GM21447 (cell line): ENCODE measurements around the gene BFAR.
"Not testable (repeated sequence)": the region's sequence is repeated elsewhere in the genome, so short reads cannot be mapped to it uniquely, and the experiment has no call there.

Experiments
- ATAC-seq: cut with Tn5 transposase; IDR thresholded peaks from one replicate; pipeline ENCODE4 v1.9.1; 2021; ENCODE audit not compliant: unreplicated experiment

BFAR gene

DNA sequence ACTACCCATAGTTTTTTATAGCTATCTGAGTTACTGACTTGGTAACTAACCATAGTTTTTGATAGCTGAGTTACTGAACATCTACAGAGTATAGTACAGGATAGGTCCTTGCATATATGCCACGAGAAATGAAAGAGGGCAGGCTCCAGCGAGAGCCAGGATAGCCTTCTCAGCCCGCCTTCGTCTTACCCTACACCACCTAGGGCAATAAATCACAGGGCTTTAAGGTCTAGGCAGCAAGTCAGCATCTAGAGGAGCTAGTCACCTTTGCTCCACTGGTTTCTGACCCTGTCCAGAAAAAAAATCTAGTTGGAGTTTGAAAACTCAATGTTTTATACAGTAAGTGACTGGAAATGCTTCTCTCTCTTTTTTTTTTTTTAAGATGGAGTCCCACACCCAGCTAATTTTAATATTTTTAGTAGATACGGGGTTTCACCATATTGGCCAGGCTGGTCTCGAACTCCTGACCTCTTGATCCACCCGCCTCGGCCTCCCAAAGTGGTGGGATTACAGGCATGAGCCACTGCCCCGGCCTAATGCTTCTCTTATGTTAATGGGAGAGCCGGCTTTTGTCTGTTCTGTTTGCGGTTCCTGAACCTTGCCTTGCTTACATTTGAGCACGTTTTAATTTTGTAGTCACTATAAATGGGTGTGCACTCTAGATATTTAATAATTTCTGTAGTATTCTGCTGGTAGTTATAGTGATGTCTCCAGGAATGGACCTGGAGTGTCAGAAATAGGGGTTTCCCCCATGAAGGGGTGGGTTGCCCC, 2.8 kb downstream of the BFAR start:
- no peak for ATAC-seq

DNA sequence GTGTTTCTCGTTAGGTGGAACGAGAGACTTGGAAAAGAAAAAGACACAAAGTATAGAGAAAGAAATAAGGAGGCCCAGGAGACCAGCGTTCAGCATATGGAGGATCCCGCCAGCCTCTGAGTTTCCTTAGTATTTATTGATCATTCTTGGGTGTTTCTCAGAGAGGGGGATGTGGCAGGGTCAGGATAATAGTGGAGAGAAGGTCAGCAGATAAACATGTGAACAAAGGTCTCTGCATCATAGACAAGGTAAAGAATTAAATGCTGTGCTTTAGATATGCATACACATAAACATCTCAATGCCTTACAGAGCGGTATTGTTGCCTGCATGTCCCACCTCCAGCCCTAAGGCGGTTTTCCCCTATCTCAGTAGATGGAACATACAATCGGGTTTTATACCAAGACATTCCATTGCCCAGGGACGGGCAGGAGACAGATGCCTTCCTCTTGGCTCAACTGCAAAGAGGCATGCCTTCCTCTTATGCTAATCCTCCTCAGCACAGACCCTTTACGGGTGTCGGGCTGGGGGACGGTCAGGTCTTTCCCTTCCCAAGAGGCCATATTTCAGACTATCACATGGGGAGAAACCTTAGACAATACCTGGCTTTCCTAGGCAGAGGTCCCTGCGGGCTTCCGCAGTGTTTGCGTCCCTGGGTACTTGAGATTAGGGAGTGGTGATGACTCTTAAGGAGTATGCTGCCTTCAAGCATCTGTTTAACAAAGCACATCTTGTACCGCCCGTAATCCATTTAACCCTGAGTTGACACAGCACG, 3.6 kb downstream of the BFAR start:
- not testable (repeated sequence) for ATAC-seq

DNA sequence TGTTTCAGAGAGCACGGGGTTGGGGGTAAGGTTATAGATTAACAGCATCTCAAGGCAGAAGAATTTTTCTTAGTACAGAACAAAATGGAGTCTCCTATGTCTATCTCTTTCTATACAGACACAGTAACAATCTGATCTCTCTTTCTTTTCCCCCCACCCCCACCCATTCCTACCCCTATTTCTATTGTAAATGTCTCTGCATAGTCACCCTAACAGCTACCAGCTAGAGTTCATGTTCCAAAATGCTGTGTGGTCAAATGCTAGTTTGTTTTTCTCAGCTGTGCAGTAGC, 4.1 kb downstream of the BFAR start:
- ATAC-seq: not testable (repeated sequence)

DNA sequence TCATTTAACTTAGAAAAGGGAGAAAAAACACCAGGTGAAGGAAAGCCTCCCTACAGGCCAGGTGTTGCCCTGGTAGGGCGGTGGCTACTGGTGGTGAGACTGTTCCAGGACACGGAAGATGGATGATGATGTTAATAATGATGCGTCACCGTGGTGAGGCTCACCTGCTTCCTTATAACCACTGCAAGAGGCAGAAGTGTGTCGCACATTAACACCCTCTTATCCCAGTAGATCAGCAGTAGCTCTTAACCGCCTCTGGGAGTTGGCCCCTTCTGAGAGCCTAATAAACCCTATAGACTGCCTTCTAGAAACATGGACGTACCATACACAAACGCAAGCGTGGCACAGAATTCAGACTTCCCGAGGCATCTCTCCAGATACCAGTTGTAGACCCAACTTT, 7.8 kb downstream of the BFAR start:
- ATAC-seq: no peak

DNA sequence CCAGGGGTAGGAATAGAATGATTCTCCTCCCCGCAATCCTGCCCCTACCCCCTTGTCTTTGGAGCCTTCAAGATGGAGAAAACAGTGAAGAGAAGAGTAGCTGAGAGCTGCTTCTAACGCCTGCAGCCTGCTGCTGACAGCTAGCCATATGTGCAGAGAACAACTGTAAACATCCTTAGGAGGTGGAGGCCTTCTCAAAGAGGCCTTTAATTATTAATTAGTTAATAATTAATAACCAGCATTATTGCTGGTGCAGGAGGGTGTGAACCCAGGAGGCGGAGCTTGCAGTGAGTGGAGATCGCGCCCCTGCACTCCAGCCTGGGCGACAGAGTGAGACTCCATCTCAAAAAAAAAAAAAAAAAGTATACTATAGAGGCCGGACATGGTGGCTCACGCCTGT, 8.5 kb downstream of the BFAR start:
- no peak for ATAC-seq

DNA sequence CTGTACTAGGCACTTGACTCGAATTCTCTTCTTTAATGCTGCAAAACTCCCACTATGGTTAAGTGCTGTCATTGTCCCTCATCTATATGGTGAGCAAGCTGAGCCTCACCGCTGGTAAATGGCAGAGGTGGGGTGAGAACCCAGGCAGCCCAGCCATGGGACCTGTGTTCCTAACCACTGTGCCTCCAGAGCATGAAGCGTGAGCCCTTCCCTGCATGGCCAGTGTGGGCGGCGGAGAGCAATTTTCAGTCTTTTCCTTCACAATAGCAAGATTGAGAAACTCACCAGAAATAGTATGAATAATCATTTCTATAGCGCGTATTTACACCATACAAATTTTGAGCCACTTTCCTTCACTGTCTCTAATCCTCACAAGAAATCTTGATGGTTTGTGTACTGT, 9.2 kb downstream of the BFAR start:
- ATAC-seq: no peak

DNA sequence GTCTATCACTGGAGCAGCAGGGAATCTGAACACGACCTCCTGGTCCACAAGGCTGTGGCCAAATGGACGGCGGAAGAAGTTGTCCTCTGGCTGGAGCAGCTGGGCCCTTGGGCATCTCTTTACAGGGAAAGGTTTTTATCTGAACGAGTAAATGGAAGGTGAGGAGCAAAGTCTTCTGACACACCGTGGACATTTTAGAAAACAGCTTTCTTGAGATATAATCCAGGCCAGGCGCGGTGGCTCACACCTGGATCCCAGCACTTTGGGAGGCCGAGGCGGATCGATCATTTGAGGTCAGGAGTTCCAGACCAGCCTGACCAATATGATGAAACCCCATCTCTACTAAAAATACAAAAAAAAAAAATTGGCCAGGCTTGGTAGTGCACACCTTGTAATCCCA, 17.1 kb downstream of the BFAR start:
- ATAC-seq: no peak

DNA sequence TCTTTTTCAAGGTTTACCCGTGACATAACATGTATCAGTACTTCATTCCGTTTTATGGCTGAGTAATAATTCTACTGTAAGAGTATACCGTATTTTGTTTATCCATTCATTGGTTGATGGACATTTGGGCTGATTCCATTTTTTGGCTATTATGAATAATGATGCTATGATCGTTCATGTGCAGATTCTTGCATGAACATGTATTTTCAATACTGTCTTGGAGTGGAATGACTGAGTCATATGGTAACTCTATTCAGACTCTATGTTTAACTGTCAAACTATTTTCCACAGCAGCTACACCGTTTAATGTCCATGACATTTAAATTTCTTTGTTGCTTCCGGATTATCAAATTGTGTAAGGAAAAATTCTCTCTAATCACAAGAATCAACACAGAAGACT, 17.9 kb downstream of the BFAR start:
- no peak for ATAC-seq

DNA sequence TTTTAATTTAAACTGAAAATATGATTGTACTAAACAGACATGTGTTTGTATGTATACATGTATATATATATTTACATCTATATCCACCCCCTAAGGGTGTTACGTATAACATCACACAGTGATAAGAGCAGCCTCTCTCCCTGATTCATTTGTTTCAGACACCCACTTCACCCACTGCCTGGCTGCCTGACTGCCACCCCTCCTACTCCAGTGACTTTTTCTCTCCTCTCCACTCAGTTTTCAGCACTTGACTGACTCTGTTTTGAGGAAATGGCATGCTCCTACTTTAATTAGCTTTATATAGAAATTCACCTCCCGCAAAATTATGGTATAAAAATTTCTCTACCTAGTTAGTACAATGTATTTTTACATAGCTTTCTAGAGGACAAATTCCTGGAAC, 20.0 kb downstream of the BFAR start:
- no peak for ATAC-seq

DNA sequence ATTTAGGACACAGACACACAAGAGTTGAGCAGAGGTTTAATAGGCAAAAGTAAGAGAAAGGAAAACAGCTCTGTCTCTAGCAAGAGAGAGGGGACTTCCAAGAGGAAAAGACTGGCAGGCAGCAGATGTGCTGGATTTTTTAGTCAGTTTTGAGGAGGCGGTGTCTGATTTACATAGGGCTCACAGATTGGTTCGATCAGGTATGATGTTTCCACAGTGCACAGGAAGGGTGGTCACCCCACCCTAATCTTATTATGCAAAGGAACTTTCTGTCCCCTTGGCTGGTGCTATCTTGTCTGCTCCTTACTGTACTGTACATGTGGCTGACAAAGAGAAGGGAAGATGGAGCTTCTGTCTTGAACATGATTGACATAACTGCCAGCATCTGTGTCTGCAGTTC, 25.3 kb downstream of the BFAR start:
- ATAC-seq: peak; percentile 89

DNA sequence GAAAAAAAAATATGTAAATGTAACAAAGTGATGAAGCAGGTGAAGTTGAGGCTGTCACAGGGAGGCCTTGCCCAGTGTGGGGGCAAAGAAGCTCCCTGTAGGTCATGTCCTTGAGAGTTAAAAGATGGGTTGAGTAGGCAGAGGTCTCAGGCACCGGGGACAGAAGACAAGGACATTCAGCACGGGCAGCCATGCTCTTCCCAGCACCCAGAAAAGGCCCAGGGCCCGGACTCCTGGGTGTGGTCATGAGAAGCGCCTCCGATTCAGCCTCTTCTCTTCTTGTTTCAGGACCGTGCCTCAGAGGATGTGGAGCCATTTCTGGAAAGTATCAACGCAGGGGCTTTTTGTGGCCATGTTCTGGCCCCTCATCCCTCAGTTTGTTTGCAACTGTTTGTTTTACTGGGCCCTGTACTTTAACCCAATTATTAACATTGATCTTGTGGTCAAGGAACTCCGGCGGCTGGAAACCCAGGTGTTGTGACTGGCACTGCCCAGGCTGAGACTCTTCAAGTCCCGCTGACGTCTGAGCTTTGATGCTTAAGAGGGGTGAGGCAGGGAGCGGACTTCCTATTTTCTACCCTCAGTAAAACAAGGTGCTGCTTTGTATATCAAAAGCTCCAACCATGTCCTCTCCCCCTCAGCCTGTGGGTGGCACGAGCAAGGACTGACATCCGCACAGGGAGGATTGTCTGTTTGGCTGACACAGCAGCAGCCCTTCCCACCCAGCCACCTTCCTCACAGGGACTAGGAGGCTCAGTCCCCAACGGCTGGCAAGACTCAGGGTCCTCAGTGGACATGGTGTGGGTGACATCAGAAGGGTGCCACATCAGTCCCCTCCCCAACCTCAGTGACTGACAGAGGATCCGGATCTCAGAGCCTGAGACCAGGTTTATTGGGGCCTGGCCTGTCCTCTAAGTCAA, 34.9 kb downstream of the BFAR start:
- ATAC-seq: no peak

DNA sequence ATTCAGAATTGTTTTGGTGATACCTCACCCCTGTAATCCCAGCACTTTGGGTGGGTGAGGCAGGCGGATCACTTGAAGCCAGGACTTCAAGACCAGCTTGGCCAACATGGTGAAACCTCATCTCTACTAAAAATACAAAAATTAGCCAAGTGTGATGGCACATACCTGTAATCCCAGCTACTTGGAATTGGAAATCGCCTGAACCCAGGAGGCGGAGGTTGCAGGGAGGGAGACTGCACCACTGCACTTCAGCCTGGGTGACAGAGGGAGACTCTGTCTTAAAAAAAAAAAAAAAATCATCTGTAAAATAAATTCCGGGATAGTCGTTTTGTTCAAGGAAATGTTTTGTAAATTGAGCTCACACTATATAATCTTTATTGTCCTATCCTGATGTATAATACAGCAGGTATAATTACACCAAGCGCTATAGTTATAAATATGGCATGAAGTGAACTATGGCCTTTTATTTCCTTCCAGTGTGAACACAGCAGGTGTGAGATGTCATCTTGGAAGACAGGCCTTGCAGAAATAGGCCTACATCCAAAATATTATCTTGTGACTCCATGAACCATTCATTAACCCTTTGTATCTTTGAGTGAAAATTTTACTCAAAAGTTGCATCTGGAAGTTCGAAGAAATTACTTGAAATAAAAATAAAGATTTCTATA, 35.9 kb downstream of the BFAR start:
- no peak for ATAC-seq

DNA sequence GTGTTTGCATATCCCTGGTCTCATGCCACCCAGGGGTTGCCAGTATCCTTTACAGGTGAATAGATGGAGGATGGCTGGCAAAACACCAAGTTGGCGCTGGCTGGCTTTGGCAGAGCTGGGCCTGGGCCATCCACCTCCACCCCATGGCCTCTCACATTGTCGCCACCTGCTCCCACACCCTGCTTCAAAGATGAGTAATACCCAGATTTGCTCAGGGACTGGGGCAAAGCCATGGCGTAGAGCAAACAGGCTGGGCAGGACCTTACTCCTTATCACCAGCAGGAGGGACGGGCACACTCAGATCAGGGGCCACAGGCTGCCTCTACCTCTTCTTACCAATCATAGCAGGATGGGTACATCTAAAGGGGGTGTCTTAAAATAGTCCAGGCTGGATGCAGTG, 37.0 kb downstream of the BFAR start:
- ATAC-seq: no peak

DNA sequence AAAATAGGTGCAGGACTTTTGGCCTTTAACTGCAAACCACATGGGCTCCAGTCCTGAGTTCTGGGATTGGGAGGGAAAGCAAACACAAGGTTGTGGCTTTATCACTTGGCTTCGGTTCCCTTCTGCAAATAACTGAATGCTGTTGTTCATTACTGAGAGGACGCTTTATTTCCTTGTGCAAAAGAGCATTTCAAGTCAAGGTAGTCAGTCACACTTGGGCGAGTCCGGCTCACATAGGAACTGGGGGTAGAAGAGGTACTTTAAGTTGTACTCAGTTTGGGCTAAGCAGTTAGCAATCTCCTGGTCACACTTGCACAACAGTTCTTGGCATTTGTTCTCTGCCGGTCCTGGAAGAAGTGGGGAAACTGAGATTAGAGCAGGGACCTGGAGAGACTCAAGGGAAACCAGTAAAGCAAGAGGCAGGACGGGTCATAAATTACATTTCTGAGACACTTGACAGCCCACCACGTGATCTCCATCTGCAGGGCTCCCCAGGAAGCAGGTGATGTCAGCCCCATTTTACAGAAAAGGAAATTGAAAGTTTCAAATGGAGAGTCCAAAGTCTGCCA, 39.7 kb downstream of the BFAR start:
- peak; percentile 84 for ATAC-seq

DNA sequence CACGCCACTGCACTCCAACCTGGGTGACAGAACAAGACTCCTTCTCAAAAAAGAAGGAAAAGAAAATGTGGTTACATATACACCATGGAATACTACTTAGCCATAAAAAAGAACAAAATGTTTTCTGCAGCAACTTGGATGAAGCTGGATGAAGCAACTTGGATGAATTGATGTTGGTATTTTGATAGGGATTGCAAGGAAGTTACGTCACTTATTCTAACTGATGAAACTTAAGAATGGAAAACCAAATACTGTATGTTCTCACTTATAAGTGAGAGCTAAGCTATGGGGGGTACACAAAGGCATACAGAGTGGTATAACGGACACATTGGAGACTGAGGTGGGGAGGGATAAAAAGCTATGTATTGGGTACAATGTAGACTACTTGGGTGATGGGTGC, 43.9 kb downstream of the BFAR start:
- no peak for ATAC-seq

DNA sequence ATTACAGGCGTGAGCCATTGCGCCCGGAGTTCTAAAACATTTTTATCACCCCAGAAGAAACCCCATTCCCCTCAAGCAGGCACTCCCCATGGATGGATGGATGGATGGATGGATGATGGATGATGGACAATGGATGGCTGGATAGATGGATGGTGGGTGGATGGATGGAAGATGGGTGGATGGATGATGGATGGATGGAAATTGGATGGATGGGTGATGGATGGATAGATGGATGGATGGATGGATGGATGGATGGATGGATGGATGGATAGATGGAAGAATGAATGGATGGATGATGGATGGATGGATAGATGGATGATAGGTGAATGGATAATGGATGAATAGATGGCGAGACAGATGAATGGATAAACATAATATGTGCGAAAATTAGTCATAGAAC, 44.9 kb downstream of the BFAR start:
- ATAC-seq: no peak

DNA sequence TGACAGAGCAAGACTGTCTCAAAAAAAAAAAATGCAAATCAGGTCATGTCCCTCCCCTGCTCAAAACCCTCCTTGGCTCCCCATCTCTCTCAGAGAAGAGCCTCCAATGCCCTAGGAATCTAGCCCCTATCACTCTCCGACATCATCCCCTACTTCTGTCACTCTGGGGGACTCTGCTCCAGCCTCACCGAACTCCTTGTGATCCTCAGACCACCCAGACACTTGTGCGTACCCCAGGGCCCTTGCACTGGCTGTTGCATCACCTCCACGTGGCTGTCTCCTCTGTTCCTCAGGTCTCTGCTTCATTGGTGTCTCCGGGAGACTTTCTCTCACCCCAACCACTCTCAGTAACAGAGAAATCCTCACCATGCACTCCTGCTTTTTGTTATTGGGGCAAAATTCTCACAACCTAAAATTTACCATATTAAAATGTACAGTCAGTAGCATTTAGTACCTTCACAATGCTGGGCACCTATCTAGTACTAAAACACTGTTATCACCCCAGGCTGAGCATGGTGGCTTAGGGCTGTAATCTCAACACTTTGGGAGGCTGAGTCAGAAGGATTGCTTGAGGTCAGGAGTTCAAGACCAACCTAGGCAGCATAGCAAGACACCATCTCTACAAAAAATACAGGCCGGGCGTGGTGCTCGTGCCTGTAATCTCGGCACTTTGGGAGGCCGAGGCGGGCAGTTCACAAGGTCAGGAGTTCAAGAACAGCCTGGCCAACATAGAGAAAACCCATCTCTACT, 46.2 kb downstream of the BFAR start:
- no peak for ATAC-seq

DNA sequence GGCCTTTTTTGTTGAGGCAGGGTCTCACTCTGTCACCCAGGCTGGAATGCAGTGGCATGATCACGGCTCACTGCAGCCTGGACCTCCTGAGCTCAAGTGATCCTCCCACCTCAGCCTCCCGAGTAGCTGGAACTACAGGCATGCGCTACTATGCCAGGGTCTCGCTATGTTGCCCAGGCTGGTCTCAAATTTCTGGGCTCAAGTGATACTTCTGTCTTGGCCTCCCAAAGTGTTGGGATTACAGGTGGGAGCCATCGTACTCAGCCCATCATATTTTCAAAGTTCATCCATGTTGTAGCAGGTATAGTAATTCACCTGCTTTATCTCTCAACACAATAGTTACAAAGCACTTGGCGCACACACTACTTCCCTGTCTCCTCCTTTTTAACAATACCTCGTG, 47.6 kb downstream of the BFAR start:
- not testable (repeated sequence) for ATAC-seq

DNA sequence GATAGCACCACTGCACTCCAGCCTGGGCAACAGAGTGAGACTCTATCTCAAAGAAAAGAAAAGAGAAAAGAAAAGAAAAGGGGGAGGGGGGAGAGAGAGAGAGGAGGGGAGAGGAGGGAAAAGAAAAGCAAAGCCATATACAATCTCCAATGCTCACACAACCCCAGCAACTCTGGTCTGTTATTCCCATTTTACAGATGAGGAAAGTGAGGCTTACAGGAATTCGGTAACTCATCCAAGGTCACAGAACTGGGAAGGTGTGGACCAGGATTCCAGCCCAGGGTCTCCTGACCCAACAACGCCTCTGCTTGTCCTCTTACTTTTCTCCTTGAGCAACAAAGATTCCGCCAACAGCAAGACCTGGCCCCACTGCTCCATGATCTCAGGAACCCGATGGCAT, 48.4 kb downstream of the BFAR start:
- ATAC-seq: no peak

DNA sequence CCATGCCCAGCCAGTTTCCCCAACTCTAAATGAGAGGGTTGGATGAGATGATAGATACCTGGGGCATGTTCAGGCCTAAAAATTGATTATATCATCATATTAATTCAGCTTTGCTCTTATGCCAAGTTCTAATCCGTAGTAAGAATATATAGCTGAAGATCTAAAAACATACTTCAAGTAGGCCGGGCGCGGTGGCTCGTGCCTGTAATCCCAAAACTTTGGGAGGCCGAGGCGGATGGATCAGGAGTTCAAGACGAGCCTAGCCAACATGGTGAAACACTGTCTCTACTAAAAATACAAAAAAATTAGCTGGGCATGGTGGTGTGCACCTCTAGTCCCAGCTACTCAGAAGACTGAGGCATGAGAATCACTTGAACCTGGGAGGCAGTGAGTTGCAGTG, 49.4 kb downstream of the BFAR start:
- ATAC-seq: no peak
